Hepatocyte (in vitro differentiated cells): Measurements from ENCODE around the gene DOCK7. TPM values are rescaled to one million over a fixed set of nuclear protein-coding genes. Genes with fewer than 3 reads are reported as not detected.

Experiments
- DNase-seq: peaks from one replicate; pipeline ENCODE4 v3.0.0-alpha.2; 2016; ENCODE audit warnings: low spot score
- H2AFZ ChIP-seq: fragments of 200-600 bp; sonication (generic); 2 replicates; pipeline ENCODE4 v1.6.0; 2016; ENCODE audit warnings: antibody characterized with exemption, mild to moderate bottlenecking
- H3K27ac ChIP-seq: fragments of 200-600 bp; sonication (generic); 2 replicates; pipeline ENCODE4 v1.5.1; 2016; ENCODE audit warnings: mild to moderate bottlenecking
- H3K27me3 ChIP-seq: fragments of 200-600 bp; sonication (generic); 2 replicates; pipeline ENCODE4 v1.6.1; 2016
- H3K36me3 ChIP-seq: fragments of 200-600 bp; sonication (generic); replicated peaks from 2 replicates; pipeline ENCODE4 v1.5.1; 2016; ENCODE audit warnings: low read depth; ENCODE audit not compliant: insufficient read depth
- H3K4me1 ChIP-seq: fragments of 200-600 bp; sonication (generic); 2 replicates; pipeline ENCODE4 v1.5.1; 2016; ENCODE audit warnings: mild to moderate bottlenecking, moderate library complexity; ENCODE audit not compliant: insufficient read depth
- H3K4me2 ChIP-seq: fragments of 200-600 bp; sonication (generic); 2 replicates; pipeline ENCODE4 v1.6.0; 2016
- H3K4me3 ChIP-seq: fragments of 200-600 bp; sonication (generic); 2 replicates; pipeline ENCODE4 v1.5.1; 2016; ENCODE audit warnings: mild to moderate bottlenecking
- H3K79me2 ChIP-seq: fragments of 200-600 bp; sonication (generic); 2 replicates; pipeline ENCODE4 v1.6.0; 2017; ENCODE audit warnings: mild to moderate bottlenecking
- H3K9me2 ChIP-seq: fragments of 200-600 bp; sonication (generic); replicated peaks from 2 replicates; pipeline ENCODE4 v1.6.0; 2017; ENCODE audit warnings: mild to moderate bottlenecking; ENCODE audit not compliant: insufficient read depth
- H3K9me3 ChIP-seq: fragments of 200-600 bp; sonication (generic); 2 replicates; pipeline ENCODE4 v1.5.1; 2016; ENCODE audit warnings: low read depth, mild to moderate bottlenecking
- H4K20me1 ChIP-seq: fragments of 200-600 bp; sonication (generic); 2 replicates; pipeline ENCODE4 v1.6.0; 2016; ENCODE audit warnings: mild to moderate bottlenecking; ENCODE audit not compliant: insufficient read depth, poor library complexity, severe bottlenecking
- CTCF ChIP-seq: fragments of 200-600 bp; sonication (generic); IDR thresholded peaks from 2 replicates; pipeline ENCODE4 v1.5.1; 2016; ENCODE audit warnings: antibody characterized with exemption, mild to moderate bottlenecking; ENCODE audit not compliant: poor library complexity
- EZH2 ChIP-seq: fragments of 200-600 bp; sonication (generic); IDR thresholded peaks from 2 replicates; pipeline ENCODE4 v1.6.1; 2016; ENCODE audit warnings: antibody characterized with exemption, mild to moderate bottlenecking, borderline replicate concordance
- EZH2phosphoT487 ChIP-seq: fragments of 200-600 bp; sonication (generic); IDR thresholded peaks from one replicate; pipeline ENCODE4 v1.6.1; 2018; ENCODE audit warnings: antibody characterized with exemption, mild to moderate bottlenecking, low read depth, moderate library complexity; ENCODE audit not compliant: unreplicated experiment, severe bottlenecking
- WGBS: methylation state at CpG from one replicate; pipeline ENCODE4 v1.1.6; 2016; ENCODE audit warnings: low lambda C conversion rate; ENCODE audit errors: missing lambda C conversion rate; 5-methylcytosine and 5-hydroxymethylcytosine counted together
- polyA plus RNA-seq: library from polyadenylated mRNA; unstranded; fragments of >200 nt; fragmentation: Nextera tagmentation; extraction: Ambion mirVana; gene quantifications from 2 replicates; pipeline ENCODE4 v1.2.1, GENCODE V29; 2016
- total RNA-seq: library from RNA; depleted of rRNA; stranded (reverse); fragments of >200 nt; gene quantifications from 2 replicates; pipeline ENCODE4 v1.2.3, GENCODE V29; 2014

Gene DOCK7
- total RNA-seq (53.4 and 194 TPM in 2 replicates), polyA plus RNA-seq (22.4 and 24.4 TPM in 2 replicates)

DNA sequence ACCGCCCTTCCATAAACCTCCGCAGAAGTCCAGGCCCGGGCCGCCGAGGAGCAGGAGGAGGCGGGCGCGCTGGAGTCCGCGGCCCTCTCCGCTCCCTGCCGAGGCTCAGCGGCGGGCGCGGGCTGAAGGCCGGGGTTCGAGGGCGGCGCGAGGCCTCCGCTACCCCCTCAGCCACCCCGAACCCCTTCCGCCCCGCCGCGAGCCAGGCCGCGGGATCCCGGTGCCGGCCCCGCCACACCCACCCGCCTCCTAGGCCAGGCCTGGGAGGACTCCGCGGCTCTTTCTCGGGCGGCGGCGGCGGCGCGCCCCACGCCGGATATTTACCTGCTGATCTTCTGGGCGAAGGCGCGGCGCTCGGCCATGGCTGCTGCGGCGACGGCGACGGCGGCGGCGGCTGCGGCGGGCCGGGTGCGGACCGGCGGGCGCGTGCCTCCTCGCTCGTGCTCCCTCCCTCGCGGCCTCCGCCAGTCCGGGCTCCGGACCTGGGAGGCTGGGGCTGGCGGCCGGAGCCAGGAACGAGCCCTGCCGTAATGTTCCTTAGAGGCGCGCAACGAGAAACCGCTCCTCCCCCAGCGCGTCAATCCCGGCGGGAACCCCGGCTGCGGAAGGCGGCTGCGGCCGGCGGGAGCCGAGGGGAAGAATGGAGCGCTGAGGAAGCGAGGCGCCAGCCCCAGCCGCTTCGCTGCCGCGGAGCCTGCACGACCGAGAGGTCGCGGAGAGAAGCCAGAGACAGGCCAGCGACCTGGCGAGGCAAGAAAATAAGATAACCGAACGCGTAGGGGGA lies at the start of gene DOCK7:
Gene DOCK7, minus strand, starts transcription at position 484 of the 784 bp plus-strand sequence. Its CDS starts 122 bp downstream, at position 362.
- peak within 1 kb of the TSS; percentile 95 for H3K4me3 ChIP-seq
- peak within 1 kb of the TSS; percentile 96 for H3K27ac ChIP-seq
- H3K27me3 ChIP-seq, result no peaks in the 10 kb centered on the region
- peaks cover 20% of the 10 kb centered on the region for H4K20me1 ChIP-seq
- peaks cover 56% of the 10 kb centered on the region for H3K79me2 ChIP-seq
- TF ChIP-seq EZH2 (no peak), CTCF (no peak), EZH2phosphoT487 (no peak)
- no peaks in the 10 kb centered on the region for H3K9me2 ChIP-seq
- H3K4me1 ChIP-seq, result peaks cover 39% of the 10 kb centered on the region
- peak within 1 kb of the TSS; percentile 98 for H2AFZ ChIP-seq
- H3K9me3 ChIP-seq, result no peaks in the 10 kb centered on the region
- no peaks in the 10 kb centered on the region for H3K36me3 ChIP-seq
- H3K4me2 ChIP-seq, result peak within 1 kb of the TSS; percentile 87
- WGBS, result under 1% methylated on average over 61 of the region's 107 CpGs
- DNase-seq, result peak; percentile 91

DNA sequence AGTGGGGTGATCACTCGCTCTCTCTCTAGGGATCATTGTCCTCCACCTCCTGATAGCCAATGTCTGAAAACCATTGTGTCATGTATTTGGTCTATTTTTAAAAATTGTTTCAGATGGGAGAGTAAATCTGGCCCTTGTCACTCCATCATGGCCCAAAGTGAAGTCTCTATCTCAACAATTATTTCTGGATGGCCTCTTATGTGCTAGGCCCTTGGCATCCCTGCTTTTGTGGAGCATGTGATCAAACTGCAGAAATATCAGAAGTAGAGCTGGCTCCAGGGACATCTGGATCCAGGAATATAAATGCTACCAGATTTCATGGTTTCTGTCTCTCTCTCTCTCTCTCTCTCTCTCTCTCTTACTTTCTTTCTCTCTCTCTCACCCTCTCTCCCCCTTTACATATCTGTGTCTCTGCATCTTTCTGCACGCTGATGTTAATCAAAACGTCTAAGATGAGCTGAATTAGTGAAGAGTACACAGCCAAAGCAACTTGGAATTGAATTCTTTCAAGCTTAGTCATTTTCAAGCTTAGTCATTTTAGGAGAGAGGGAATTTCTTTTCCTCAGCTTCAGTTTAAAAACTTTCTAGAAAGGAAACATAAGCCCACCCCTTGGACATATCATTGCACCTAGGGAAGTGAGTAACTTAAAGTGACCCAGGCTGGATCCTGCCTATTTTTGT lies 47.4 kb upstream of the DOCK7 start:
- DNase-seq, result no peak
- no peak overlapping the region for H3K4me3 ChIP-seq
- TF ChIP-seq EZH2phosphoT487 (no peak), CTCF (no peak), EZH2 (no peak)
- H3K27ac ChIP-seq, result peak overlapping the region; percentile 12
- H3K4me1 ChIP-seq, result no peaks in the 10 kb centered on the region
- H3K36me3 ChIP-seq, result no peaks in the 10 kb centered on the region
- H3K9me3 ChIP-seq, result no peaks in the 10 kb centered on the region
- WGBS, result 46% methylated on average over 3 of the region's 3 CpGs
- H2AFZ ChIP-seq, result no peak overlapping the region
- H3K79me2 ChIP-seq, result no peaks in the 10 kb centered on the region
- no peaks in the 10 kb centered on the region for H3K9me2 ChIP-seq
- no peaks in the 10 kb centered on the region for H4K20me1 ChIP-seq
- H3K4me2 ChIP-seq, result no peak overlapping the region
- no peaks in the 10 kb centered on the region for H3K27me3 ChIP-seq

DNA sequence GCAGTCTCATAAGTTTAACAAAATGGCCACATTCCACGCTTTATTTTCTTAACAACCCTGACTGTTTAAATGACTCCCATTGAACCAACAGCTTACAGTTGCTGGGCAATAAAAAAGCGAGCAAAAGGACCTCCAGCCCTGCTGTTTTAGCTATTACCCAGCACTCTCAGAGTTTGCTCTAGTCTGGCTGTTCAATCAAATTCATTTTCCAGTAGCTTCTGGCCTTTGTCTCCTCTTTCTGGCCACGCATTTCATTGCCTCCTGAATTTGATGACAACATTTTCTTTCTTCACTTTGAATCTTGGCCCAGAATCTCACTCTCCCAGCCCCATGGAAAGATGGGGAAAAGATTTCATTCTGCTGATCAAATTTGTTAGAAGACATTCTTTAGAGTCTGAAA lies 44.1 kb upstream of the DOCK7 start:
- WGBS, result 41% methylated on average over 3 of the region's 3 CpGs

More for the DNA sequence above, 44.1 kb upstream of the DOCK7 start:
- Histone ChIP-seq H3K4me1 (no peaks in the 10 kb centered on the region), H4K20me1 (no peaks in the 10 kb centered on the region), H3K79me2 (no peaks in the 10 kb centered on the region), H3K36me3 (no peaks in the 10 kb centered on the region), H2AFZ (no peak overlapping the region), H3K4me2 (no peak overlapping the region), H3K4me3 (no peak overlapping the region), H3K9me3 (no peaks in the 10 kb centered on the region), H3K9me2 (no peaks in the 10 kb centered on the region), H3K27ac (peak overlapping the region; percentile 3), H3K27me3 (no peaks in the 10 kb centered on the region)
- DNase-seq, result peak; percentile 52
- TF ChIP-seq CTCF (peak; percentile 33), EZH2phosphoT487 (no peak)
